ENCODE measurements around the gene FAM241A.

Gene FAM241A

DNA sequence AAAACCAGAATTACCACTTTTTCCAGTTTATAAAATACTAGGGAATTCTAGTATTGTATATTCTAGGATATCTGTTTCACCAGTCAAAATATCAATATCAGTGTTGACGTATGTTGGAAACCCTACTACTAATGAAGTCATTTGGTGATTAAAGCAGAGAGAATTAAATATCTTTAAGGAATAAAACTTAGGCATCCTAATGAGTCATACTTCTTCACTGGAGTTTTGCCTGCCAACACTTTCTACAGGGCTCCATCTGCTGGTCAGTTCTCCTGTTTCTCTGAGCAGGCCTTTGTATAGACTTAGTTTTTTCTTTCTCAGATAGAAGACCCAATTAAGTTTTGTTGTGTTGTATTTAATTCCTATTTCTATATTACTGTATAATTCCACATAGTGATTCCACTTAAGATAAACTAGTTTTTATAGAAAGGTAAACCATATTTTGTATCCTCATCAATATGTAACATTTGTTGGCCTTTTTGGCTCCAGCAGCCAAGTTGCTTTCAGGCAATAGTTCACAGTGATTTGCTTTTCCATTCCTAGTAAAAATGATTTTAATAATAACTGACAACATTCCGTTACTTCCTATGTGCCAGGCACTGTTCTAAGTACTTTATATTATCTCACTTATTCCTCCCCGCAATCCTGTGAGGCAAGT is 89.8 kb downstream of the FAM241A start:
- TF ChIP-seq, protein P1, sequence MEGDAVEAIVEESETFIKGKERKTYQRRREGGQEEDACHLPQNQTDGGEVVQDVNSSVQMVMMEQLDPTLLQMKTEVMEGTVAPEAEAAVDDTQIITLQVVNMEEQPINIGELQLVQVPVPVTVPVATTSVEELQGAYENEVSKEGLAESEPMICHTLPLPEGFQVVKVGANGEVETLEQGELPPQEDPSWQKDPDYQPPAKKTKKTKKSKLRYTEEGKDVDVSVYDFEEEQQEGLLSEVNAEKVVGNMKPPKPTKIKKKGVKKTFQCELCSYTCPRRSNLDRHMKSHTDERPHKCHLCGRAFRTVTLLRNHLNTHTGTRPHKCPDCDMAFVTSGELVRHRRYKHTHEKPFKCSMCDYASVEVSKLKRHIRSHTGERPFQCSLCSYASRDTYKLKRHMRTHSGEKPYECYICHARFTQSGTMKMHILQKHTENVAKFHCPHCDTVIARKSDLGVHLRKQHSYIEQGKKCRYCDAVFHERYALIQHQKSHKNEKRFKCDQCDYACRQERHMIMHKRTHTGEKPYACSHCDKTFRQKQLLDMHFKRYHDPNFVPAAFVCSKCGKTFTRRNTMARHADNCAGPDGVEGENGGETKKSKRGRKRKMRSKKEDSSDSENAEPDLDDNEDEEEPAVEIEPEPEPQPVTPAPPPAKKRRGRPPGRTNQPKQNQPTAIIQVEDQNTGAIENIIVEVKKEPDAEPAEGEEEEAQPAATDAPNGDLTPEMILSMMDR (IDR thresholded peaks at IDR 0.05), result peak; percentile 72

DNA sequence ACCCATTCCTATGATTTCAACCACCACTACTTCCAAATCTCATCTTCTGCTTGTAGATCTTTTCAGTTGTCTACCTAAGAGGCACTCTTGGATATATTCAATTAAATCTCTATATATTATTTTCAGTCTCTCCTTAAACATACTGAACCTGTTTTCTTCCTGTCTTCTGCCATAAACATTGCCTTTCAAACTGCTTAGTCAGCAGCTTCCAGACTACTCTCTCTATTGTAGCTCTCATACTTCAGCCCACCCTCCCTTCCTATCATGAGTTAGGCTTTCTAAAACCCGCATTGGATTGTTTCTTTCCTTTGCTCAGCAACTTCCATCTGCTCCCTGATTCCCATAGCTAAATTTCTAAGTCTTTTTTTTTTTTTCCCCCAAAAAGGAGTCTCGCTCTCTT is 90.8 kb downstream of the FAM241A start:
- TF ChIP-seq, protein P1 (IDR thresholded peaks at IDR 0.05), result no peak

DNA sequence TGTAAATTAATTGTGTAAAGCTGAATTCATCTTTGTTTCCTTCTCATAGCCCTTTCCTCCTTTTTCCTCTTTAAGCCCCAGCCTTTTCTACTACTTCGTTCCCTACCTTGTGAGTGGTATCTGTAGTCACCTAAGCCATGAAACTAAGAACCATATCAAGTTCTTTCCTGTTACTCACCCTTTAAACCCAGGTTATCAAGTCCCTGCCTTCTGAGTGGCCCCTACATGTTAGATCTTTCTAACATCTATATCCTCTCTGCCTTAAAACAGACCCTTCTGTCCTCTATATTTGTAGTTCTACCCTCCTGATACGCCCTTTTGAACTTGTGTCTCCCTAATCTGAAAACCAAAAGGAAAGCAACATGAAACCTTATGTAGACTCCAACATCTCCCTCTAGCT is 93.6 kb downstream of the FAM241A start:
- TF ChIP-seq, protein P1 (IDR thresholded peaks at IDR 0.05), result no peak

Measured in LNCAP (cell line).